NCI-H2029 treated with DMSO at 0.1 percent for 48 hours (cell line): ENCODE data around the gene LNPEP.
"Not testable (repeated sequence)": the region's sequence is repeated elsewhere in the genome, so short reads cannot be mapped to it uniquely, and the experiment has no call there.

Source experiments
- DNase-seq: peaks from one replicate; lab custom pipeline; 2025; lab: John Stamatoyannopoulos, UW

The LNPEP gene

DNA sequence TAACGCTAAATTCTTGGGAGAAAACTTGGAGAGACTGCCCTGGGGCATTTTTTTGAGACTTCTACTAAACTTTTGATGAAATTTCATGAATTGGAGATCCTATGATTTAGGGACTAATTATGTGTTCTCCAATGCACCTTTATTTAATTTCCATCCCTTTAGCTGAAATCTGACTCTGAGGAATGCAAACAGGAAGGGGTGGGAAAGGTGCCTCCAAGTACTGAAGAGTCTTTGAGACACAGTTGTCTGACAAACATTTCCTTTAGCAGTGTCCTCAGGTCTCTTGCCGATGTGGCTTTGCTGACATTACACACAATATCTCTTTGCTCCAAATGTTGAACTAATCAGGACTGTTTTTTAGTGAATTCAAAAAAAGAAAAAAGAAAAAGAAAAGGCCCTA, 129.6 kb downstream of the LNPEP start:
- no peak for DNase-seq

DNA sequence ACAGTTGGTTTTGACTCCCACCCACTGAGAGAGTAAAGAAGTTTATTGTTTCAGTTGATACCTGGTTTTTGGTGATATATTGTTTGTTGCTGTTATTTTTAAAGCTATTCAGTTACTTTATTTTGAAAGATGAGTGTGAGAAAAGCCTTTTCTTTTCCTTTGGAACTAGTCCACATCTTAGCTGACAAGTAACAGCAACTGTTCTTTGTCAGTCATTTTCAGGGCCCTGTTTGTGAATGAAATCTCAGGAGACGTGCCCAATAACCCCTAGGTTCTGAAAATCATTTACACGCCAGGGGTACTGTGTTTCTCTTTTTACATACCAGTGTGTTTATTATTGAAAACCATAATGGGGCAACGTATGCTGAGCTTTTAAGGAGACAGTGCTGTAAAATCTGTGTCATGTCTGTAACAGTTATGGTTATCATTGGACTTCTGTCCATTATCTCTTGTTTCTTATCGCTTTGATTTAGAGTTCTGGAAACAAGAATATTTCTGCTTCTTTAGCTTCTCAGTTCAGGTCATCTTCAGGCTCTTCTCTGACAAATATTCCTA, 131.5 kb downstream of the LNPEP start:
- no peak for DNase-seq

DNA sequence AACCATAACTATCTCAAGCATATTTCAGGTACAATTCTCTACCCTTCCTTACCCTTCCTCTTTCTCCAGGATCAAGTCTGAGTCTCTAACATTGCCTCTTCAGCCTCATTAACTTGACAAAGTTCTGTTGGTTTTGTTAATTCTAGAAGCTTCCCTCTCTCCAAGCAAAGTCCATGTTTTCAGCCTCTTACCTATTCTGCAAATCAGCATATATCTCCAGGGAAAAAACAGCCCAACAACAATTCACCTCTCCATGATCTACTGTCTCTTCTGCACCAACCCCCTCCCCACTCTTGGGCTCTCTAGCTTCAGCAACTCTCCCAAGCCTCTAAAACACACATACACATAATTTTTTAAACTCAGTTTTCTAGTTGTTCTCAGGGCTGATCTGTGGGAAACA, 134.4 kb downstream of the LNPEP start:
- DNase-seq = no peak

GRCh38 chr5:97071101-97071500, 135.2 kb downstream of the LNPEP start:
- DNase-seq = no peak

DNA sequence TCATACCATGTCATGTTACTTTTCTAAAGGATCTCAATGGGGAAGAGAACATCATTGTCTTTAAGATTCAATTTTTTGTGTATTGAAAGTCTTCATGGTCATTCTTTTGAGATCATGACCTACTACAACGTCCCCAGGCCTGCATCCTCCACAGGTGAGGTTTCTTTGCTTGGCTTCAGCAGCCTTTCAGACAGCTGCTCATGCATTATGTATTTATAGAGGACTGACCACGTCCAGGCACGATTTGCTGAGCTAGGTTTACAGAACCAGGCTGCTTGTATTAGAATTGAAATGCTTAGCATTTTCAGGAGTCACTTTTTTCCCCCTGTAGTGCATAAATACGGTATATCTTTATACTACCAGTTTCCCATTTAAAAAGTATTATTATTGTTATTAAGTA, 136.1 kb downstream of the LNPEP start:
- no peak for DNase-seq

GRCh38 chr5:97072696-97073095, 136.8 kb downstream of the LNPEP start:
- DNase-seq = no peak

DNA sequence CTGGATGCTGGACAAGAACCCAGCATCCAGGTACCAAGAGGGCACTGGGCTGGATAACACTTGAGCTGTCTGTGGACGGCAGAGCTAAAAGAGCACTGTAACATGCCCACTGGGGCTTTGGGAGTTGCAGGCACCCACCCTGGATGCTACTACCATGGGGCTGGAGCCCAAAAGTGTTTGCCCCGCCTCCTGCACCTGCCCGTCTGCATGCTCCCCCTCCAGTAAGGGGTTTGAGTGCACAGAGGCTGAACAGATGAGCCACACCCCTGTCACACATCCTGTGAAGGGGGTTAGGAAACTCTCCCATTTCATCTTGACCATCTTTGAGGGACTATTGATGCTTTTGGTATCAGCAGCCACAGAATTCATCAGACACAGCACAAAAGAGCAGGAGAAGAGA, 137.5 kb downstream of the LNPEP start:
- DNase-seq = no peak

DNA sequence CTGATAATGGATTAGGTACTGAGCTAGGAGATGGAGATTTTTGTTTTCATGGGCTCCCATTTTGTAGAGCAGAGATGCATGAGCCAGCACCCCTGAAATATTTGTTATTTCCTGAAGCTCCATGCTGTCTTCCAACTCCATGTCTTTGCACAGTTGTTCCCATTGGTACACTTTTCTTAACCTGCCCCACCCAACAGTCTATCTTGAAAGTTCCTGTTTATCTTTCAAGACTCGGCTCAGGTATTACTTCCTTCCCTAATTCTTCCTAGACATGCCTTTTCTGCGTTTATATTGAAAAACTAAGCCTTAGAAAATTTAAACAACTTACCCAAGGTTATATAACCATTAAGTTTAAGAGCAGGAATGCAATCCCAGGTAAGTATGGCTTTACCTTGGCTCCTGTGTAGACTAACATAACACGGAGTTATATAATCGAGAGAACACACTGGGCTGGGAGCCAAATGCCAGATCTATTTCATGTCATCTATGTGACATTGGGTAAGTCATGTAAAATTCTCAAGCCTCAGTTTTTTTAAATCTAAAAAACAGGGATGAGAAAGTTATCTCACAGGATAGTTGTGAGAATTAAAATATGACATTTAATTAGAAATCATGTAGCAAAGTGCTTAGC, 139.1 kb downstream of the LNPEP start:
- no peak for DNase-seq

DNA sequence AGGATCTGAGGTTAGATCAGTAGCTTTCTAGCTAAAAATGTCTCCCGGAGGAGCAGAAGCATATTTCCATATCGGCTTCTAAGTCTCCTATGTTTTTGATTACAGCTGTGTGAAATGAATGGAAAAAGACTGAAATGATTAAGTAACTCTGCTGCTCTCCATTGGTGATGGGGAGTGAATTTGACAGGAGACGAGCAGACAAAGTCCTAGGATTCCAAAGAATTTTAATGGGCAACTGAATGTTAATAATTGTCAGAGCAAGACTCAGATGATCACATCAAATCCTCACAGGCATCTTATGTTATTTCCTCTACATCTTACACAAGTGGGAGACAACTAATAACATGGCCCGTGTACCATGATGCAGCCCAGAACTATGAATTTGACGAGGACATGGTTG, 139.8 kb downstream of the LNPEP start:
- no peak for DNase-seq

DNA sequence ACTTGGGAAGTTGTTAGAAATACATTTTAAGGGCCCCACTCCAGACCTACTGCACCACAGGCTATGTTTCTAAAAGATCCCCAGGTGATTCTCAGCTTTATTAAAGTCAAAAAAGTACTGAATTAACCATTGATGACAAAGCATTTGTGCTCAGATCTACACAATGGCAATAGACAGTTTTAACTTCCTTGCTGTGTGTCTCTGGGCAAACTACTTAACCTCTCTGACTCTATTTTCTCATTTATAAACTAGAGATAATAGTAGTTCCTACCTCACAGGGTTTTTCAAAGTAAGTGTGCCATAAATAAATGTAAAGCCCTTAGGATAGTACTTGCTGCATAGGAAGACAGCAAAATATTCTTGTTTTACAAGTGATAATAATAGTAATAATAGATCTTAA, 140.2 kb downstream of the LNPEP start:
- DNase-seq = no peak

GRCh38 chr5:97077246-97077645, 141.4 kb downstream of the LNPEP start:
- DNase-seq = no peak

DNA sequence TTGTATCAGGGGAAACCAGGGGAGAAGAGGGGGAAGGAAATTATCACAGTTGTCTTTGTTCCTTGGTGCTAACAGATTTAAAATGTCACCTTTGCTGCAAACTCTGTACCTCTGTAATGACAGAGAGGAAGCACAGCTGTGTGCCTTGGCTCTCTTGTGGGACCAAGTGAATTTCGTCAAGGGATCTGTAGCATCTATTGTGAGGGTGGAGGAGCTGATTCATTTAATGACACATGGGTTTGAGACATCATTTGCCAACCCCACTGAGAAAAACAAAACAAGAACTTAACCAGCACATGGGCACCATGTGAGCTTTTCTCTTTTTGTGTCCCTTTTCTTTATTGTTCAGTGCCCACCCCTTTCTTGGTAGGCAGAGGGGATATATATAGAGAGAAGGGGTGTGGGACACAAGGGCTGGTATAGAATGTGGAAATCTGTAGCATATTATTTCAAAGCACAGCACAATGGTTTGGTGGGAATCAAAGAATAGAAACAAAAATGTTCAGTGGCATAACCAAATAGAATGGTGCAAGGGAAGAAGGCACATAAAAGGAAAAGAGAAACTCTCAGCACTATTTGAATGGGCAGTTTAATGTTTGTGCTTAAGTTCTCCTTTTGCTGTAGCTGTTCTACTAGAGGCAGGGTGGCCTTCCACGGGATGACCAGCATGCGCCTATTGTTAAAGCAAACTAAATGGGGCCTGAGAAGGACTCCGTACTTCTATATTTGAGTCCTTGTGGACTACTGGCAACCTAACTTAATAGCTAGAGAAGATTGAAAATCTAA, 143.3 kb downstream of the LNPEP start:
- DNase-seq = no peak

GRCh38 chr5:97084782-97085458, 149.0 kb downstream of the LNPEP start:
- DNase-seq = not testable (repeated sequence)

DNA sequence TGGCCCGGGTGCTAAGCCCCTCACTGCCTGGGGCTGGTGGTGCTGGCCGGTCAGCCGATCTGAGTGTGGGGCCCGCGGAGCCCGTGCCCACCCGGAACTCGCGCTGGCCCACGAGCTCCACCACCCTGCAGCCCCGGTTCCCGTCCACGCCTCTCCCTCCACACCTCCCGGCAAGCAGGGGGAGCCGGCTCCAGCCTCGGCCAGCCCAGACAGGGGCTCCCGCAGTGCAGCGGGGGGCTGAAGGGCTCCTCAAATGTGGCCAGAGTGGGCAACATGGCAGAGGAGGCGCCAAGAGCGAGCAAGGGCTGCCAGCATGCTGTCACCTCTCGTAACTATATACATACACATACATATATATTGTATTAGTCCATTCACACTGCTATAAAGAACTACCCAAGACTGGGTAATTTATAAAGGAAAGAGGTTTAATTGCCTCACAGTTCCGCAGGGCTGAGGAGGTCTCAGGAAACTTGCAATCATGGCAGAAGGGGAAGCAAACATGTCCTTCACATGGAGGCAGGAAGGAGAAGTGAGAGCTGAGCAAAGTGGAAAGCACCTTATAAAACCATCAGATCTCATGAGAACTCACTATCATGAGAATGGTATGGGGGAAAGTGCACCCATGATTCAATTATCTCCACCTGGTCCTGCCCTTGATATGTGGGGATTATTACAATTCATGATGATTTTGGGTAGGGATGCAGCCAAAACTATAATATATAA, 149.7 kb downstream of the LNPEP start:
- DNase-seq = no peak
